Measurements from ENCODE around the gene KIAA0513. TPM values are rescaled to one million over a fixed set of nuclear protein-coding genes. Genes with fewer than 3 reads are reported as not detected.
A peak's percentile ranks its signal among the peaks of the same experiment; 100 is the strongest.

Gene KIAA0513
- total RNA-seq, 3 donors from 2014 or later, result 31.9 to 36.5 (median 33.5) TPM

DNA sequence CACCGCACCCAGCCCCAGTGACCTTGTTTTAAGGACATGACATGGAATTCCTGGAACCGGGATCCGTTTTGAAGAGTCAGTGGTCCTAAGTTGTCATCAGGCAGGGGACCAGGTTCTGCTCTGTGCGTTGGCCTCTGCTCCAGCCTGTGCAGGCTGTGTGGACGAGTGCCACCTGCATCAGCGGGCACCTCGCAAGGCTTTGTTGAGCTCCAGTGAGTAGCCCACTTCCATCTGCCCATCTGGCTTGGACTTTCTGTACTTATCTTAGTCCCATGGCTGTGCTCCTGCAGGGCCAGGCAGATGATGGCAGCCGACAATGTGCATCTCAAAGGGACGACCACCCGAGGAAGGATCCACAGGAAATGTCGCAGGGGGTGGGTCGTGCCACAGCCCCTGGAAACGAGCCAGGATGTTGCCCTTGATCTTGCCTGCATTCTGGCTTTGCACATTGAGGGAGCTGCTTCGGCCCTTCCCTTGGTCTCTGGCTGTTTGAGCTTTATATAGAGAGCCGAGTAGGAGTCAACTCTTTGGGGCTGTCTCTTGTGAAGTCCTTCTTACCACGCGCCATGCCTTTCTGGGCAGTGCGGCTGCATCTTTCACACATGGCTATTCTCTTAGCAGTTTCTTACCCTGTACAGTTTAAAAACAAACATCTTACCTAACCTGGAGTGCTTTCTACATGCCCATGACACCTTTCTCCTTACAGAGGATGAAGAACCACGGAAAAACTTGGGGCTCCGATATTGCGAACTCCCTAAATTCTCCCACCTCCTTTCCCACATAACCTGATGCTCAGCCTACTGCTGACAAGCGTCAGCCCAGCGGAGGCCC is 18.3 kb downstream of the KIAA0513 start:
- no peak overlapping the region for H3K4me3 ChIP-seq
- H3K4me1 ChIP-seq (ENCODE audit: low read depth), result peaks cover 27% of the 10 kb centered on the region
- no peaks in the 10 kb centered on the region for H3K36me3 ChIP-seq (ENCODE audit: low read depth)
- no peak for TF ChIP-seq CTCF (IDR thresholded peaks at IDR 0.05)
- H3K9me3 ChIP-seq, result no peaks in the 10 kb centered on the region
- ATAC-seq (no peak), DNase-seq (no peak)
- intact Hi-C loops (cut with DNase I, micrococcal nuclease), result no loop called here

GRCh38 chr16:85046472-85046916 is 18.9 kb downstream of the KIAA0513 start:
- no peak for DNase-seq
- TF ChIP-seq CTCF (IDR thresholded peaks at IDR 0.05), result no peak
- ATAC-seq, result no peak
- Histone ChIP-seq H3K4me1 (ENCODE audit: low read depth) (peaks cover 27% of the 10 kb centered on the region), H3K9me3 (no peaks in the 10 kb centered on the region), H3K4me3 (no peak overlapping the region), H3K36me3 (ENCODE audit: low read depth) (no peaks in the 10 kb centered on the region)
- intact Hi-C loops (cut with DNase I, micrococcal nuclease), result no loop called here

GRCh38 chr16:85046931-85047866 is 19.6 kb downstream of the KIAA0513 start:
- peaks cover 27% of the 10 kb centered on the region for H3K4me1 ChIP-seq (ENCODE audit: low read depth)
- peak; percentile 88 for ATAC-seq
- no peak overlapping the region for H3K4me3 ChIP-seq
- intact Hi-C loops (cut with DNase I, micrococcal nuclease), result no loop called here
- H3K36me3 ChIP-seq (ENCODE audit: low read depth), result no peaks in the 10 kb centered on the region
- H3K9me3 ChIP-seq, result no peaks in the 10 kb centered on the region
- DNase-seq, result peak; percentile 62 to 77 (median 75)
- no peak for TF ChIP-seq CTCF (IDR thresholded peaks at IDR 0.05)

- peak; percentile 81 to 89 (median 86) for DNase-seq
- no peak for TF ChIP-seq CTCF (IDR thresholded peaks at IDR 0.05)
- peak; percentile 90 for ATAC-seq
- Histone ChIP-seq H3K36me3 (ENCODE audit: low read depth) (no peaks in the 10 kb centered on the region), H3K4me3 (no peak overlapping the region), H3K9me3 (no peaks in the 10 kb centered on the region), H3K4me1 (ENCODE audit: low read depth) (peaks cover 27% of the 10 kb centered on the region)
- intact Hi-C loops (cut with DNase I, micrococcal nuclease), result no loop called here
Measured at GRCh38 chr16:85047867-85048455, 20.4 kb downstream of the KIAA0513 start.

GRCh38 chr16:85048921-85049562 is 21.4 kb downstream of the KIAA0513 start:
- H3K4me1 ChIP-seq (ENCODE audit: low read depth), result peaks cover 27% of the 10 kb centered on the region
- intact Hi-C loops (cut with DNase I, micrococcal nuclease), result no loop called here
- no peaks in the 10 kb centered on the region for H3K36me3 ChIP-seq (ENCODE audit: low read depth)
- no peak for ATAC-seq
- TF ChIP-seq CTCF (IDR thresholded peaks at IDR 0.05), result no peak
- DNase-seq, result no peak
- H3K4me3 ChIP-seq, result no peak overlapping the region
- H3K9me3 ChIP-seq, result no peaks in the 10 kb centered on the region

Measured in mucosa of descending colon (tissue), 3 donors.